Measurements from ENCODE around the gene AMDHD2. TPM values are rescaled to one million over a fixed set of nuclear protein-coding genes. Genes with fewer than 3 reads are reported as not detected.

The AMDHD2 gene
- total RNA-seq, 1 experiment from 2014 or later, result 67.2 TPM

- POLR2A ChIA-PET, result no interaction called here
- BruUV-seq (replicated peaks), result no TSS peak
Measured at GRCh38 chr16:2489581-2489980, 30.6 kb upstream of the AMDHD2 start.

GRCh38 chr16:2490190-2491105 lies 29.7 kb upstream of the AMDHD2 start:
- no peak for DNase-seq
- ChIA-PET CTCF (no interaction called here), POLR2A (no interaction called here)
- Histone ChIP-seq H3K36me3 (ENCODE audit: control insufficient read depth, insufficient read depth, low read length) (no peaks in the 10 kb centered on the region), H3K4me1 (no peaks in the 10 kb centered on the region), H3K9me3 (no peaks in the 10 kb centered on the region), H3K27me3 (replicated peaks; ENCODE audit: control insufficient read depth, insufficient read depth, low read length) (no peaks in the 10 kb centered on the region), H3K4me3 (ENCODE audit: low read depth, low read length) (no peak overlapping the region)
- no TSS peak for BruUV-seq (replicated peaks)
- no peaks in the 10 kb centered on the region for H3K4me1 Mint-ChIP-seq (ENCODE audit: low read depth, unreplicated experiment)
- H3K27me3 Mint-ChIP-seq (ENCODE audit: insufficient read depth, unreplicated experiment), result no peaks in the 10 kb centered on the region
- H3K9me3 Mint-ChIP-seq (ENCODE audit: unreplicated experiment), result no peaks in the 10 kb centered on the region
- intact Hi-C loops (cut with micrococcal nuclease; ENCODE audit: unreplicated experiment), result no loop called here
- no peak overlapping the region for H3K27ac Mint-ChIP-seq (ENCODE audit: unreplicated experiment)
- peaks cover 5% of the 10 kb centered on the region for H3K36me3 Mint-ChIP-seq (ENCODE audit: insufficient read depth, unreplicated experiment)
- no peak for TF ChIP-seq CTCF (IDR thresholded peaks at IDR 0.05; ENCODE audit: insufficient read depth in 1 of 2, low read depth in 1 of 2, low read length in 1 of 2, severe bottlenecking in 1 of 2, unreplicated experiment in 1 of 2)
- H3K4me3 Mint-ChIP-seq (ENCODE audit: unreplicated experiment), result no peak overlapping the region

More at GRCh38 chr16:2489581-2489980, 30.6 kb upstream of the AMDHD2 start:
- Mint-ChIP-seq H3K36me3 (ENCODE audit: insufficient read depth, unreplicated experiment) (peaks cover 7% of the 10 kb centered on the region), H3K4me1 (ENCODE audit: low read depth, unreplicated experiment) (peaks cover 7% of the 10 kb centered on the region), H3K4me3 (ENCODE audit: unreplicated experiment) (no peak overlapping the region), H3K9me3 (ENCODE audit: unreplicated experiment) (no peaks in the 10 kb centered on the region), H3K27me3 (ENCODE audit: insufficient read depth, unreplicated experiment) (no peaks in the 10 kb centered on the region), H3K27ac (ENCODE audit: unreplicated experiment) (no peak overlapping the region)
- H3K27me3 ChIP-seq (replicated peaks; ENCODE audit: control insufficient read depth, insufficient read depth, low read length), result no peaks in the 10 kb centered on the region
- CTCF ChIA-PET, result no interaction called here
- no peaks in the 10 kb centered on the region for H3K4me1 ChIP-seq
- no peak for TF ChIP-seq CTCF (IDR thresholded peaks at IDR 0.05; ENCODE audit: insufficient read depth in 1 of 2, low read depth in 1 of 2, low read length in 1 of 2, severe bottlenecking in 1 of 2, unreplicated experiment in 1 of 2)
- no peaks in the 10 kb centered on the region for H3K9me3 ChIP-seq
- no peaks in the 10 kb centered on the region for H3K36me3 ChIP-seq (ENCODE audit: control insufficient read depth, insufficient read depth, low read length)
- H3K4me3 ChIP-seq (ENCODE audit: low read depth, low read length), result no peak overlapping the region
- DNase-seq, result no peak
- intact Hi-C loops (cut with micrococcal nuclease; ENCODE audit: unreplicated experiment), result no loop called here

- H3K27ac Mint-ChIP-seq (ENCODE audit: unreplicated experiment), result no peak overlapping the region
- H3K27me3 Mint-ChIP-seq (ENCODE audit: insufficient read depth, unreplicated experiment), result no peaks in the 10 kb centered on the region
- H3K9me3 ChIP-seq, result no peaks in the 10 kb centered on the region
- DNase-seq, result no peak
- H3K4me1 Mint-ChIP-seq (ENCODE audit: low read depth, unreplicated experiment), result peaks cover under 1% of the 10 kb centered on the region
- H3K4me3 ChIP-seq (ENCODE audit: low read depth, low read length), result no peak overlapping the region
- H3K9me3 Mint-ChIP-seq (ENCODE audit: unreplicated experiment), result no peaks in the 10 kb centered on the region
- BruUV-seq (replicated peaks), result no TSS peak
- TF ChIP-seq CTCF (IDR thresholded peaks at IDR 0.05; ENCODE audit: insufficient read depth in 1 of 2, low read depth in 1 of 2, low read length in 1 of 2, severe bottlenecking in 1 of 2, unreplicated experiment in 1 of 2), result no peak
- CTCF ChIA-PET, result no interaction called here
- H3K4me3 Mint-ChIP-seq (ENCODE audit: unreplicated experiment), result no peak overlapping the region
- POLR2A ChIA-PET, result no interaction called here
- no peaks in the 10 kb centered on the region for H3K27me3 ChIP-seq (replicated peaks; ENCODE audit: control insufficient read depth, insufficient read depth, low read length)
- peaks cover 5% of the 10 kb centered on the region for H3K36me3 Mint-ChIP-seq (ENCODE audit: insufficient read depth, unreplicated experiment)
- intact Hi-C loops (cut with micrococcal nuclease; ENCODE audit: unreplicated experiment), result no loop called here
- no peaks in the 10 kb centered on the region for H3K4me1 ChIP-seq
- no peaks in the 10 kb centered on the region for H3K36me3 ChIP-seq (ENCODE audit: control insufficient read depth, insufficient read depth, low read length)
Measured at GRCh38 chr16:2492292-2492691, 27.9 kb upstream of the AMDHD2 start.

All from Caco-2 (cell line).